Measurements from ENCODE around the gene TEAD2.

TEAD2 gene

GRCh38 chr19:49393881-49394280, 31.7 kb upstream of the TEAD2 start:
- Histone ChIP-seq H3K4me3 (ENCODE audit: low read length, poor library complexity, severe bottlenecking) (no peak overlapping the region), H3K9ac (ENCODE audit: low read depth, low read length, poor library complexity, severe bottlenecking) (no peak overlapping the region), H3F3A (ENCODE audit: low read depth) (no peaks in the 10 kb centered on the region; the same call in 1 of the 2 replicates), H3K36me3 (ENCODE audit: insufficient read depth, low read length) (no peaks in the 10 kb centered on the region), H3K4me1 (ENCODE audit: insufficient read depth, low read length, poor library complexity, severe bottlenecking) (peaks cover 42% of the 10 kb centered on the region), H3K27me3 (ENCODE audit: insufficient read depth, low read length, poor library complexity, severe bottlenecking) (no peaks in the 10 kb centered on the region), H3K79me2 (ENCODE audit: insufficient read depth, low read length) (no peaks in the 10 kb centered on the region), H3K4me2 (ENCODE audit: low read depth, low read length, poor library complexity, severe bottlenecking) (no peak overlapping the region), H3K9me2 (replicated peaks; ENCODE audit: low read depth, low read length) (no peaks in the 10 kb centered on the region), H4K20me1 (ENCODE audit: insufficient read depth, low read length, poor library complexity, severe bottlenecking) (no peaks in the 10 kb centered on the region), H3K9me3 (ENCODE audit: insufficient read depth, low read depth, low read length) (no peaks in the 10 kb centered on the region), H2AFZ (ENCODE audit: low read length) (no peak overlapping the region)
- TF ChIP-seq CTCF (conservative IDR thresholded peaks at IDR 0.05; ENCODE audit: low read length) (no peak), EZH2phosphoT487 (IDR thresholded peaks at IDR 0.05; ENCODE audit: borderline replicate concordance) (no peak)

- H3K79me2 ChIP-seq (ENCODE audit: insufficient read depth, low read length), result no peaks in the 10 kb centered on the region
- peak overlapping the region; percentile 66 for H2AFZ ChIP-seq (ENCODE audit: low read length)
- no peaks in the 10 kb centered on the region for H4K20me1 ChIP-seq (ENCODE audit: insufficient read depth, low read length, poor library complexity, severe bottlenecking)
- H3K4me3 ChIP-seq (ENCODE audit: low read length, poor library complexity, severe bottlenecking), result peak overlapping the region; percentile 16
- H3F3A ChIP-seq (ENCODE audit: low read depth), result no peaks in the 10 kb centered on the region; the same call in 1 of the 2 replicates
- H3K36me3 ChIP-seq (ENCODE audit: insufficient read depth, low read length), result no peaks in the 10 kb centered on the region
- H3K4me2 ChIP-seq (ENCODE audit: low read depth, low read length, poor library complexity, severe bottlenecking), result peak overlapping the region; percentile 49
- H3K9me2 ChIP-seq (replicated peaks; ENCODE audit: low read depth, low read length), result no peaks in the 10 kb centered on the region
- TF ChIP-seq EZH2phosphoT487 (IDR thresholded peaks at IDR 0.05; ENCODE audit: borderline replicate concordance), result no peak
- TF ChIP-seq CTCF (conservative IDR thresholded peaks at IDR 0.05; ENCODE audit: low read length), result peak; percentile 97
- H3K9ac ChIP-seq (ENCODE audit: low read depth, low read length, poor library complexity, severe bottlenecking), result peak overlapping the region; percentile 29
- H3K9me3 ChIP-seq (ENCODE audit: insufficient read depth, low read depth, low read length), result no peaks in the 10 kb centered on the region
- peaks cover 21% of the 10 kb centered on the region for H3K4me1 ChIP-seq (ENCODE audit: insufficient read depth, low read length, poor library complexity, severe bottlenecking)
- no peaks in the 10 kb centered on the region for H3K27me3 ChIP-seq (ENCODE audit: insufficient read depth, low read length, poor library complexity, severe bottlenecking)
Observed at GRCh38 chr19:49391581-49392399, 29.6 kb upstream of the TEAD2 start.

GRCh38 chr19:49390929-49391359, 28.7 kb upstream of the TEAD2 start:
- no peak overlapping the region for H3K4me2 ChIP-seq (ENCODE audit: low read depth, low read length, poor library complexity, severe bottlenecking)
- H2AFZ ChIP-seq (ENCODE audit: low read length), result no peak overlapping the region
- H3K4me1 ChIP-seq (ENCODE audit: insufficient read depth, low read length, poor library complexity, severe bottlenecking), result peaks cover 21% of the 10 kb centered on the region
- no peaks in the 10 kb centered on the region for H3K36me3 ChIP-seq (ENCODE audit: insufficient read depth, low read length)
- no peaks in the 10 kb centered on the region for H3K9me2 ChIP-seq (replicated peaks; ENCODE audit: low read depth, low read length)
- no peaks in the 10 kb centered on the region for H3K27me3 ChIP-seq (ENCODE audit: insufficient read depth, low read length, poor library complexity, severe bottlenecking)
- TF ChIP-seq CTCF (conservative IDR thresholded peaks at IDR 0.05; ENCODE audit: low read length) (no peak), EZH2phosphoT487 (IDR thresholded peaks at IDR 0.05; ENCODE audit: borderline replicate concordance) (no peak)
- no peaks in the 10 kb centered on the region for H4K20me1 ChIP-seq (ENCODE audit: insufficient read depth, low read length, poor library complexity, severe bottlenecking)
- H3K9me3 ChIP-seq (ENCODE audit: insufficient read depth, low read depth, low read length), result no peaks in the 10 kb centered on the region
- H3K79me2 ChIP-seq (ENCODE audit: insufficient read depth, low read length), result no peaks in the 10 kb centered on the region
- H3F3A ChIP-seq (ENCODE audit: low read depth), result no peaks in the 10 kb centered on the region; the same call in 1 of the 2 replicates
- H3K9ac ChIP-seq (ENCODE audit: low read depth, low read length, poor library complexity, severe bottlenecking), result no peak overlapping the region
- no peak overlapping the region for H3K4me3 ChIP-seq (ENCODE audit: low read length, poor library complexity, severe bottlenecking)
